ENCODE data around the gene ROR1.

Gene ROR1

GRCh38 chr1:64161357-64161941, 387.6 kb downstream of the ROR1 start:
- DNase-seq: no peak

GRCh38 chr1:64162151-64162550, 388.3 kb downstream of the ROR1 start:
- DNase-seq: no peak

GRCh38 chr1:64162804-64163203, 389.0 kb downstream of the ROR1 start:
- DNase-seq: no peak

GRCh38 chr1:64163431-64163830, 389.6 kb downstream of the ROR1 start:
- DNase-seq: no peak

GRCh38 chr1:64163970-64164369, 390.2 kb downstream of the ROR1 start:
- no peak for DNase-seq

GRCh38 chr1:64166629-64167028, 392.8 kb downstream of the ROR1 start:
- DNase-seq: no peak

- no peak for DNase-seq
Observed at GRCh38 chr1:64167176-64167575, 393.4 kb downstream of the ROR1 start.

- no peak for DNase-seq
Observed at GRCh38 chr1:64171246-64171645, 397.4 kb downstream of the ROR1 start.

- no peak for DNase-seq
Observed at GRCh38 chr1:64171797-64172281, 398.0 kb downstream of the ROR1 start.

GRCh38 chr1:64172458-64172983, 398.7 kb downstream of the ROR1 start:
- no peak for DNase-seq

GRCh38 chr1:64173336-64173940, 399.6 kb downstream of the ROR1 start:
- no peak for DNase-seq

GRCh38 chr1:64175639-64176038, 401.8 kb downstream of the ROR1 start:
- no peak for DNase-seq

GRCh38 chr1:64176659-64177058, 402.8 kb downstream of the ROR1 start:
- DNase-seq: no peak

GRCh38 chr1:64179588-64179987, 405.8 kb downstream of the ROR1 start:
- DNase-seq: no peak

GRCh38 chr1:64182207-64182606, 408.4 kb downstream of the ROR1 start:
- no peak for DNase-seq

GRCh38 chr1:64183395-64184002, 409.7 kb downstream of the ROR1 start:
- no peak for DNase-seq

GRCh38 chr1:64184003-64184440, 410.2 kb downstream of the ROR1 start:
- no peak for DNase-seq

GRCh38 chr1:64186138-64186897, 412.5 kb downstream of the ROR1 start:
- no peak for DNase-seq

GRCh38 chr1:64186898-64187280, 413.1 kb downstream of the ROR1 start:
- DNase-seq: no peak

- DNase-seq: no peak
Observed at GRCh38 chr1:64187646-64188045, 413.8 kb downstream of the ROR1 start.

- no peak for DNase-seq
Observed at GRCh38 chr1:64192290-64192689, 418.5 kb downstream of the ROR1 start.

GRCh38 chr1:64194168-64195080, 420.6 kb downstream of the ROR1 start:
- no peak for DNase-seq

- DNase-seq: no peak
Observed at GRCh38 chr1:64195081-64195395, 421.2 kb downstream of the ROR1 start.
